Activated CD8-positive, alpha-beta memory T cell treated with anti-CD3 and anti-CD28 coated beads for 48 hours (primary cell): Measurements from ENCODE around the gene BCOR.

Experiments used
- DNase-seq, 3 experiments: peaks; one replicate each; pipeline ENCODE4 v3.0.0-alpha.2; 2020; ENCODE audit warnings: low read depth in 2 of 3, low spot score in 2 of 3

Gene BCOR

GRCh38 chrX:40116925-40117324 is 19.2 kb upstream of the BCOR start:
- DNase-seq: no peak

GRCh38 chrX:40112996-40113395 is 15.2 kb upstream of the BCOR start:
- no peak for DNase-seq

GRCh38 chrX:40111868-40112267 is 14.1 kb upstream of the BCOR start:
- DNase-seq: no peak

GRCh38 chrX:40109288-40110008 is 11.7 kb upstream of the BCOR start:
- DNase-seq: no peak

GRCh38 chrX:40108959-40109287 is 11.2 kb upstream of the BCOR start:
- DNase-seq: peak in 2 of 3 experiments; percentile 23 to 44

- DNase-seq: no peak
These were observed 10.6 kb upstream of the BCOR start for GRCh38 chrX:40108162-40108958.

- DNase-seq: no peak
These were observed 9.8 kb upstream of the BCOR start for GRCh38 chrX:40107291-40108161.

GRCh38 chrX:40106676-40107290 is 9.0 kb upstream of the BCOR start:
- no peak for DNase-seq

- DNase-seq: peak in 1 of 3 experiments; percentile 27
These were observed 8.3 kb upstream of the BCOR start for GRCh38 chrX:40105835-40106675.

- DNase-seq: no peak
These were observed 7.5 kb upstream of the BCOR start for GRCh38 chrX:40104985-40105834.

- DNase-seq: no peak
These were observed 6.8 kb upstream of the BCOR start for GRCh38 chrX:40104630-40104984.

GRCh38 chrX:40103565-40104323 is 6.0 kb upstream of the BCOR start:
- DNase-seq: no peak

- DNase-seq: no peak
These were observed 4.9 kb upstream of the BCOR start for GRCh38 chrX:40102393-40103381.

GRCh38 chrX:40101430-40101802 is 3.7 kb upstream of the BCOR start:
- no peak for DNase-seq

GRCh38 chrX:40100537-40101429 is 3.0 kb upstream of the BCOR start:
- no peak for DNase-seq

GRCh38 chrX:40100141-40100536 is 2.4 kb upstream of the BCOR start:
- no peak for DNase-seq
